ENCODE data around the gene PLSCR3.

PLSCR3 gene

DNA sequence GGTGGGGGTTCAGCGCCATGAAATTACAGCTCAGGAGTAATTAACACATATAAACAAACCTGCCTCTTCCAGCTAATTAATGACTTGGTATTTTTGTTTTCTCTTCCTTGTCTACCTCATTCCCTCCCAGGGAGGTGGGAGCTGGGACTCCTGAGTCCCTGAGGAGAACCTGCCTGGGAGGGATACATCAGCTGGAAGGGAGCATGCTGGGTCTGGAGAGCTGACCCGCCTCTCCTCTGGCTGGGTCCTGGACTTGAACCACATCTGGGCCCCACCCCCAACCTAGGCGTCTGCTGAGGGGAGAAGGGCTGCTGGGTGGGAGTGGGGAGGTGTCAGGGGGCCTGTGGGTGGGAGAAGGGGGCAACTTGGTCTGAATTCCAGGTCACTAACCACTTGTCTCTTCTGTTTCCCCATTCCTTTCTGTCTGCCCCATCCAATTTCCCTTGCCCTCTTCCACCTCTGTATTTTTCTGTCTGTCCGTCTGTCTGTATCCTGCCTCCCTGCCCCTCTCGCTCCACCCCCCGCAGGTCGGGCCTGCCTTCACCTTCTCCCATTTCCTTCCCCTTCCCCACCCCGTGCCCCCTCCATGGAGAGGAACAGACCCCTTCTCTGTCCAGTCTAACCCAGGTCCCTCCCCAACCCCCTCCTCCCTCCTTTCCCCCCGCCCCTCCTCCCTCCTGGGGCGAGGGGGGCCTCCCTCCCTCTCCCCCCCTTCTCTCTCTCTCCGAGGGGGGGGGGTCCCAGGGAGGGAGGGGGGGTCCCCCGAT, 13.3 kb upstream of the PLSCR3 start, which contains the start of gene NLGN2:
TSS of gene NLGN2 (plus strand) at position 361 of the 767 bp plus-strand sequence. CDS start 411 bp downstream, outside the sequence.
- TF ChIP-seq, protein P1, sequence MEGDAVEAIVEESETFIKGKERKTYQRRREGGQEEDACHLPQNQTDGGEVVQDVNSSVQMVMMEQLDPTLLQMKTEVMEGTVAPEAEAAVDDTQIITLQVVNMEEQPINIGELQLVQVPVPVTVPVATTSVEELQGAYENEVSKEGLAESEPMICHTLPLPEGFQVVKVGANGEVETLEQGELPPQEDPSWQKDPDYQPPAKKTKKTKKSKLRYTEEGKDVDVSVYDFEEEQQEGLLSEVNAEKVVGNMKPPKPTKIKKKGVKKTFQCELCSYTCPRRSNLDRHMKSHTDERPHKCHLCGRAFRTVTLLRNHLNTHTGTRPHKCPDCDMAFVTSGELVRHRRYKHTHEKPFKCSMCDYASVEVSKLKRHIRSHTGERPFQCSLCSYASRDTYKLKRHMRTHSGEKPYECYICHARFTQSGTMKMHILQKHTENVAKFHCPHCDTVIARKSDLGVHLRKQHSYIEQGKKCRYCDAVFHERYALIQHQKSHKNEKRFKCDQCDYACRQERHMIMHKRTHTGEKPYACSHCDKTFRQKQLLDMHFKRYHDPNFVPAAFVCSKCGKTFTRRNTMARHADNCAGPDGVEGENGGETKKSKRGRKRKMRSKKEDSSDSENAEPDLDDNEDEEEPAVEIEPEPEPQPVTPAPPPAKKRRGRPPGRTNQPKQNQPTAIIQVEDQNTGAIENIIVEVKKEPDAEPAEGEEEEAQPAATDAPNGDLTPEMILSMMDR (IDR thresholded peaks at IDR 0.05; ENCODE audit: low read depth, low read length), result no peak
- DNase-seq (ENCODE audit: low read depth in 2 of 2), result no peak
- no peak within 1 kb of the TSS for H3K4me3 ChIP-seq (replicated peaks in 1 of 2; ENCODE audit: low read depth in 2 of 2, low read length in 2 of 2)

DNA sequence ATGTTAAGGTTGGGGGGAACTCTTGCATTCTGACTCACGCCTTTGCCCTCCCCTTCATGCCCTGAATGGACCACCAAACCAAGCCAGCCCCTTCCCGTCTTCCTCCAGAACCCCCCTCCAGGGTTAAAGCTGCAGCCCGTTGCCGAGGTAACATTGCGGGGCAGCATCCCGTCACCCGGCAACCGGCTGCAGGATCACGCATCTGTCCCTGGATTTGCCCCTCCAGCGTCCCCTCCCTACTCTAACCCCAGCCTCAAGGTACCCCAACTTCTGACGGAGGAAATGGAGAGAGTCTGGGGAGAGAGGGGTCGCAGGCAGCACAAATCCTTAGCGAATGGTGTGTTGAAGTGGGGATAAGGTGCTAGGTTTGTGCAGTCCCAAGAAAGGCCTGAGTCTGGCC, 12.8 kb upstream of the PLSCR3 start:
- no peak overlapping the region for H3K4me3 ChIP-seq (replicated peaks in 1 of 2; ENCODE audit: low read depth in 2 of 2, low read length in 2 of 2)
- DNase-seq (ENCODE audit: low read depth in 2 of 2), result no peak
- TF ChIP-seq, protein P1 (IDR thresholded peaks at IDR 0.05; ENCODE audit: low read depth, low read length), result no peak

DNA sequence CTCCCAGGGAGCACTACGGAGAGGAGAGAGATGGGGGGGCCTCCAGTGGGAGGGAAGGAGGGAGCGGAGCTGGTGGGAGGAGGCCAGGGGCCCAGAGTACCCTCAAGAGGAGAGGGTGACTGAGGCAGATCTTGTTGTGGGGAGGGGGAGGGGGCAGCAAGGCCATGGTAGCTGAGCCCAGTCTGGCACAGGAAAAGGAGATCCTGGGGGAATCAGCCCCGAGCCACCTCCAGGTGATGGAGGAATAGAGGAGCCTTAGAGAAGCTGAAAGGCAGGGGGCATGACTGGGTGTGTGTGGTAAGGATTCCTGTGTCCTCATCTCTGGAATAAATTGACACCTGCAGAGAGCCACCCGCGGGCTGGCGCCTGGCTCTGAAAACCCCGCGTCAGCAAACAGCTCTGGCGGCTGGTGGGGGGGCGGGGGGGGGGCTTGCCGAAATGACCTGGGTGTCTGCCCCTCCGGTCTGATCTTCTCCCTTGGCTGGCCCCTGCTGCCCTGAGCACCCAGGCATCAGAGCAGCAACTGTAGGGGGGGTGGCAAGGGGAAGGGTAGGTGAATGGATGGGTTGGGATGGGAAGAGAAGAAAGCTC, 12.0 kb upstream of the PLSCR3 start:
- DNase-seq (ENCODE audit: low read depth in 2 of 2), result no peak
- TF ChIP-seq, protein P1 (IDR thresholded peaks at IDR 0.05; ENCODE audit: low read depth, low read length), result no peak
- H3K4me3 ChIP-seq (replicated peaks in 1 of 2; ENCODE audit: low read depth in 2 of 2, low read length in 2 of 2), result peak overlapping the region in 1 of 2 donors; percentile 75

DNA sequence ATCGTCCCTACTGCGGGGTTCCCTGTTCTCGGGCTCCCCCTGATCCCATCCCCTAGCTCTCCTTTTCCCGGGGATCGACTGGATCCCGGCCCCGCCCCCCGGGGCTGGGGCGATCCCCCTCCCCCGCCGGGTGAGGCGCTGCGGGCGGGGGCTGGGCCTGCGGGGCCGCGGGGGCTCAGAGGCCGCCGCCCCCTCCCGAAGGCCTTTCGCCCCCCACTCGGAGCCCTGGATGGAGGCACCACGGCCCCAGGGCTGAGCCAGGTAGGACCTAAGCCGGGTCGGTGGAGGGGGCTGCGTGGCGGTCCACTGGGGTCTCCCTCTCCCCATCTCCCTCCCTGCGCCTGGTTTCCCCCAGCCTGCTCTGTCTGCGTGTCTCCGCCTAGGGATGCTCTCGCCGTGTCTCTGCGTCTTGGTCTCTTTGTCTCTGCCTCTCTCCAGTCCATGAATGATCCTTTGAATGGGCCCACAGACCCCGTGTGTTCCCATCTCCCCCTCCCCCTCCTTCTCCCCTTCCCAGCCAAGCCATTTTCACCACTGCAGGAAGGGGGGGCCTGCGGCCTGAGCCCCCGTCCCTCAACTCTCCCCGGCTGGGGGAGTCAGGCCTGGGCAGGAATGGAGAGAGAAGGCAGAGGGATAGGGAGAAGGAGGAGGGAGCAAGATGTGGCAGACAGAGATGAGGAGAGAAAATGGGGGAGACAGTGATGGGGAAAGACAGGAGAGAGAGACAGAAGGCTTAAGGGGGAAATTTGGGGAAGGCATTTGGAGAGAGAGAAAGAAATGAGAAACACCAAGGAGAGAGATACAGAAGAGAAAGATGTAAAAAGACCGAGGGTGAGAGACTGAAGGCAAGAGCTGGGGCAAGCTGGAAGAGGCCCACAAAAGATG, 11.3 kb upstream of the PLSCR3 start:
- TF ChIP-seq, protein P1 (IDR thresholded peaks at IDR 0.05; ENCODE audit: low read depth, low read length), result no peak
- DNase-seq (ENCODE audit: low read depth in 2 of 2), result no peak
- peak overlapping the region; percentile 67 to 75 for H3K4me3 ChIP-seq (replicated peaks in 1 of 2; ENCODE audit: low read depth in 2 of 2, low read length in 2 of 2)

DNA sequence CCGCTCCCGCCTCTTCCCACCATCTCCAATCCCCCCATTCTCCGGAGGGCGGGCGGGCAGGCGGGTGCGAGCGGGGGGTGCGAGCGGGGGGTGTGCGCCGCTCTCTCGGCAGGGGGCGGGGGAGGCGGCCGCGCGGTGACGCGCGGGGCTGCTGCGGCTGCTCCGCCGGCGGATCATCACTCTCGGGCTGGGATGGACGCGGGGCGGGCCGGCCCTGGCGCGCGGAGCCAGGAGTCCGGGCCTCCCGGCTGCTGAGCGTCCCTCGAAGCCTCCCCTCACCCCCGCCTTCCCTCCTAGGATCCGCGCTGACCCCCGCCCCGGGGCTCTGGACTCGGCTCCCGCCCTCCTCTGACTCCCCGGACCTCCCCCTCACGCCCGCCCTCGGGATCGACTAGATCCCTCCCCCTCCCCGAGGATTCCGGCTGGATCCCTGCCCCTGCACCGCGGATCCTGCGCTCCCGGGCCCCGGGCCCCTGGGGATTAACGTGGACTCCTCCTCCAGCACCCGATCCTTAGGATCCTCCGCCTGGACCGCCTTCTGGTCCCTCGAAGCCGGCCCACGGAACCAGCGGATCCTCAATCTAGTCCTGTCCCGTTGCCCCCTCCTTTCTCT, 10.5 kb upstream of the PLSCR3 start:
- H3K4me3 ChIP-seq (replicated peaks in 1 of 2; ENCODE audit: low read depth in 2 of 2, low read length in 2 of 2), result peak overlapping the region; percentile 67 to 75
- DNase-seq (ENCODE audit: low read depth in 2 of 2), result peak in 1 of 2 donors; percentile 26

More for the DNA sequence above, 10.5 kb upstream of the PLSCR3 start:
- TF ChIP-seq, protein P1 (IDR thresholded peaks at IDR 0.05; ENCODE audit: low read depth, low read length), result no peak
